ENCODE measurements around the gene PAX8. TPM values are rescaled to one million over a fixed set of nuclear protein-coding genes. Genes with fewer than 3 reads are reported as not detected.

PAX8 gene
- total RNA-seq, 2 experiments from 2014 or later: 0.36 to 0.52 TPM

DNA sequence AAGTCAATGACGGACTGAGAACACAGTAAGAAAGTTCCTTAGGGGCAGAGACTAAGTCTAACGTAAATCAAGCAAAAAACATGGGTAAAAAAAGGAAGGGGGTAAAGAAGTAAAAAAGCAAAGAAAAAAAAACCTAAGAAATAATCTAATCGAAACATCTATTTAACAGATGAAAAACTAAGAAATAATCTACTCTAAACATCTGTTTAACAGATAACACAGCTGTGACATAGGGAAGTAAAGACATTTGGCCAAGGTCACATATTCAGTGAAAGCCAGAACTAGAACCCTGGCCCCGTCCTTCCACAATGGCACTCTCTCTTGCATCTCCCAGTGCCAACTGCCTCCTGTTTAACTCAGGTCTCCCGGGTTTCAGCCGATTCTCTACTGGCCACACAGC lies 56.9 kb downstream of the PAX8 start:
- Histone ChIP-seq H3K4me3 (ENCODE audit: low read length) (no peak overlapping the region), H3K4me1 (ENCODE audit: insufficient read depth, low read length) (peaks cover 13% of the 10 kb centered on the region), H3K27me3 (ENCODE audit: control insufficient read depth in 1 of 2, insufficient read depth in 2 of 2, low read length in 2 of 2) (peaks cover 0 to 4% of the 10 kb centered on the region in 2 experiments), H3K36me3 (ENCODE audit: insufficient read depth, low read length) (no peaks in the 10 kb centered on the region), H3K9me3 (ENCODE audit: control insufficient read depth in 1 of 2, insufficient read depth in 1 of 2, low read length in 2 of 2) (no peaks in the 10 kb centered on the region), H3K27ac (ENCODE audit: low read depth in 1 of 2, low read length in 2 of 2) (no peak overlapping the region)
- H3K27me3 Mint-ChIP-seq: no peaks in the 10 kb centered on the region
- TF ChIP-seq, protein P1, sequence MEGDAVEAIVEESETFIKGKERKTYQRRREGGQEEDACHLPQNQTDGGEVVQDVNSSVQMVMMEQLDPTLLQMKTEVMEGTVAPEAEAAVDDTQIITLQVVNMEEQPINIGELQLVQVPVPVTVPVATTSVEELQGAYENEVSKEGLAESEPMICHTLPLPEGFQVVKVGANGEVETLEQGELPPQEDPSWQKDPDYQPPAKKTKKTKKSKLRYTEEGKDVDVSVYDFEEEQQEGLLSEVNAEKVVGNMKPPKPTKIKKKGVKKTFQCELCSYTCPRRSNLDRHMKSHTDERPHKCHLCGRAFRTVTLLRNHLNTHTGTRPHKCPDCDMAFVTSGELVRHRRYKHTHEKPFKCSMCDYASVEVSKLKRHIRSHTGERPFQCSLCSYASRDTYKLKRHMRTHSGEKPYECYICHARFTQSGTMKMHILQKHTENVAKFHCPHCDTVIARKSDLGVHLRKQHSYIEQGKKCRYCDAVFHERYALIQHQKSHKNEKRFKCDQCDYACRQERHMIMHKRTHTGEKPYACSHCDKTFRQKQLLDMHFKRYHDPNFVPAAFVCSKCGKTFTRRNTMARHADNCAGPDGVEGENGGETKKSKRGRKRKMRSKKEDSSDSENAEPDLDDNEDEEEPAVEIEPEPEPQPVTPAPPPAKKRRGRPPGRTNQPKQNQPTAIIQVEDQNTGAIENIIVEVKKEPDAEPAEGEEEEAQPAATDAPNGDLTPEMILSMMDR (IDR thresholded peaks at IDR 0.05): no peak
- peaks cover 18% of the 10 kb centered on the region for H3K4me1 Mint-ChIP-seq (ENCODE audit: low read depth)
- no peaks in the 10 kb centered on the region for H3K36me3 Mint-ChIP-seq (ENCODE audit: low read depth)
- ChIA-PET CTCF (interaction anchor here (0.9 to 1.1 kb wide), 2 partner anchors 27 to 169 kb away, joined by 3 read pairs; no protein-coding TSS in a partner anchor), POLR2A (no interaction called here)
- H3K4me3 Mint-ChIP-seq: no peak overlapping the region
- intact Hi-C loops (cut with DNase I, micrococcal nuclease): no loop called here
- ATAC-seq (ENCODE audit: poor library complexity) (no peak), DNase-seq (no peak)
- no peak overlapping the region for H3K27ac Mint-ChIP-seq
- no peaks in the 10 kb centered on the region for H3K9me3 Mint-ChIP-seq

DNA sequence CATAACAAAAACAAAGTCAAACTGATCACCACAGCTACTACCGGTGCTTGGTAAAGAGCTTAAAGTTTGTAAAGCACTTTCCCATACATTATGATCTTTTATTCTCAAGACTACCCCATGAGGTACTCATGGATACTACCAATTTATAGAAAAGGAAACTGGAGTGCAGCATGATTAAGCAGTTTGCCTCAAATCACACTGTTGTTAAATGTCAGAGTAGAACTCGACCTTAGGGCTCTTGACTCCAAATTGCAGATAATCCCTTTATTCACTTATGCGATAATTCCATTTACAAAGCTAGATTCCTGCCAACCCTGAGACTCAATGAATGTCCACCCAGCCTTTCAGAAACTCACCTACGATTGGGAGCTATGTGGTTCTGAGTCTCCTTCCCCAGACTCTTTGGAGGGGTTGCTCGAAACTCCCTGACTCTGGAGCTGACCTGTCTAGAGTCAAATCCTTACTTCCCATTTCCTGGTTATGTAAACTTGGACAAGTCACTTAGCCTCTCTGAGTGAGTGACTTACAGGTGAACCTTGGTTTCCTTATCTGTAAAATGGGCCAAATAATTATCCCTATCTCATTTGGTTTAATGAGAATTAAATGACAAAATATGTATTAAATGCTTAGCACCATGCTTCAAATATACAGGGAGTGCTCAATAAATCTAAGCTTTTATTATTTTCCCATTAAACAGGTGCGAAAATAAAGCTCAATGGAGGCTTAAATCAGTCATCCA lies 57.6 kb downstream of the PAX8 start:
- no peaks in the 10 kb centered on the region for H3K9me3 Mint-ChIP-seq
- CTCF ChIA-PET: interaction anchor here (0.9 to 1.1 kb wide), 2 partner anchors 28 to 170 kb away, joined by 3 read pairs; no protein-coding TSS in a partner anchor
- Histone ChIP-seq H3K27ac (ENCODE audit: low read depth in 1 of 2, low read length in 2 of 2) (no peak overlapping the region), H3K27me3 (ENCODE audit: control insufficient read depth in 1 of 2, insufficient read depth in 2 of 2, low read length in 2 of 2) (peaks cover 0 to 4% of the 10 kb centered on the region in 2 experiments), H3K4me3 (ENCODE audit: low read length) (no peak overlapping the region), H3K4me1 (ENCODE audit: insufficient read depth, low read length) (peaks cover 13% of the 10 kb centered on the region), H3K9me3 (ENCODE audit: control insufficient read depth in 1 of 2, insufficient read depth in 1 of 2, low read length in 2 of 2) (no peaks in the 10 kb centered on the region), H3K36me3 (ENCODE audit: insufficient read depth, low read length) (no peaks in the 10 kb centered on the region)
- intact Hi-C loops (cut with DNase I, micrococcal nuclease): no loop called here
- no peak overlapping the region for H3K4me3 Mint-ChIP-seq
- H3K27ac Mint-ChIP-seq: no peak overlapping the region
- no peaks in the 10 kb centered on the region for H3K27me3 Mint-ChIP-seq
- TF ChIP-seq, protein P1 (IDR thresholded peaks at IDR 0.05): no peak
- H3K36me3 Mint-ChIP-seq (ENCODE audit: low read depth): no peaks in the 10 kb centered on the region
- POLR2A ChIA-PET: no interaction called here
- peaks cover 22% of the 10 kb centered on the region for H3K4me1 Mint-ChIP-seq (ENCODE audit: low read depth)
- DNase-seq (no peak), ATAC-seq (ENCODE audit: poor library complexity) (no peak)

DNA sequence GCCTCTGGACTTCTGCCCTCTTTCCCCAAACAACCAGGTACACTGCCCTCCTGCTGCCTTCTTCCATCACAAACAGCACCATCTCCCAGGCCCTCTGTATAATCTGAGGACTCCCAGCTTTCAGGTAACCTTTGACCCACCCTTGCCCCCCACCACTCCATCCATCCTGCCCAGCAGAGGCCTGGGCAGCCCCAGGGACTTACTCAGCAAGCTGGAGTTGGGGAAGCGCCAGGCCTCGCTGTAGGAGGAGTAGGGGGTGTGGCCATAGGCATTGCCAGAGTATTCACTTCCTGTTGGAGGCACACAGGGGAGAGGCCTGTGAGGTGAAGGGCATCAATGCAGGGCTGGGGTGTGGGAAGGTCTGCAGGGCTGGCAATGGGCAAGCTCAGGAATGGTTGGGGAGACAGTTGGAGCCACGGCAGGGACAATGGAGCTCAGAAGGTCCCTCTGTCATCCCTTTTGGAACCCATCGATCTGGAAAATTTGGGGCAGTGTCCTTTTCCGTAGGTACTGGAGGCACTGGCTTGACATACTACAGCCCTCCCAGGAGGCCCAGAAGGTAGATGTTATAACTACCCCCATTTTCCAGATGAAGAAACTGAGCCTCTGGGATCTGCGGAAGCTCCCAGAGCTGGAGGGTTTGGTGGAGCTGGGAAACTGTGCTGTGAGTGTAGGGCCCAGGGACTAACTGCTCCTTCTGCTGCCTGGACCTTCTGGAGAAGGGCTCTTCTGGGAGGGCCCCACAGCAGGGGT lies 58.7 kb downstream of the PAX8 start:
- CTCF ChIA-PET: no interaction called here
- intact Hi-C loops (cut with DNase I, micrococcal nuclease): no loop called here

More for the DNA sequence above, 58.7 kb downstream of the PAX8 start:
- TF ChIP-seq, protein P1 (IDR thresholded peaks at IDR 0.05): no peak
- Mint-ChIP-seq H3K4me1 (ENCODE audit: low read depth) (peaks cover 22% of the 10 kb centered on the region), H3K36me3 (ENCODE audit: low read depth) (no peaks in the 10 kb centered on the region), H3K9me3 (no peaks in the 10 kb centered on the region), H3K27me3 (no peaks in the 10 kb centered on the region), H3K27ac (no peak overlapping the region), H3K4me3 (no peak overlapping the region)
- ATAC-seq (ENCODE audit: poor library complexity) (no peak), DNase-seq (peak in 2 of 14 experiments; percentile 25 to 43)
- Histone ChIP-seq H3K4me3 (ENCODE audit: low read length) (no peak overlapping the region), H3K36me3 (ENCODE audit: insufficient read depth, low read length) (no peaks in the 10 kb centered on the region), H3K9me3 (ENCODE audit: control insufficient read depth in 1 of 2, insufficient read depth in 1 of 2, low read length in 2 of 2) (no peaks in the 10 kb centered on the region), H3K27ac (ENCODE audit: low read depth in 1 of 2, low read length in 2 of 2) (no peak overlapping the region), H3K4me1 (ENCODE audit: insufficient read depth, low read length) (peaks cover 13% of the 10 kb centered on the region), H3K27me3 (ENCODE audit: control insufficient read depth in 1 of 2, insufficient read depth in 2 of 2, low read length in 2 of 2) (peaks cover 0 to 4% of the 10 kb centered on the region in 2 experiments)
- POLR2A ChIA-PET: no interaction called here
